HL-60 (cell line): ENCODE data around the gene MORC1.

Experiments used
- DNase-seq, 2 experiments: peaks; one replicate each; pipeline ENCODE4 v3.0.0-alpha.2; 2010 to 2020; ENCODE audit warnings: low read depth in 1 of 2, low spot score in 1 of 2
- H3K27ac ChIP-seq: fragments of 250-450 bp; sonication (Bioruptor Pico); replicated peaks from 2 replicates; pipeline ENCODE4 v1.5.1; 2020; ENCODE audit warnings: mild to moderate bottlenecking, moderate library complexity
- H3K27me3 ChIP-seq: fragments of 250-450 bp; sonication (Bioruptor Pico); 2 replicates; pipeline ENCODE4 v1.5.1; 2021; ENCODE audit warnings: mild to moderate bottlenecking, moderate library complexity; ENCODE audit not compliant: insufficient read depth, poor library complexity, severe bottlenecking
- H3K4me3 ChIP-seq: replicated peaks from 2 replicates; pipeline ENCODE4 v1.5.1; 2011; ENCODE audit warnings: mild to moderate bottlenecking, control low read depth, low read length; ENCODE audit not compliant: insufficient read depth
- GABPA ChIP-seq: IDR thresholded peaks from 2 replicates; pipeline ENCODE4 v1.6.1; 2012; ENCODE audit warnings: low read depth
- POLR2AphosphoS5 ChIP-seq: IDR thresholded peaks from 2 replicates; pipeline ENCODE4 v1.6.1; 2012; ENCODE audit warnings: low read depth
- SPI1 ChIP-seq: IDR thresholded peaks from 2 replicates; pipeline ENCODE4 v1.6.1; 2012; ENCODE audit warnings: low read depth, mild to moderate bottlenecking, borderline replicate concordance
- TF ChIP-seq, protein P1 (sequence below): IDR thresholded peaks from one replicate; pipeline ENCODE4 v1.5.1; 2011; ENCODE audit warnings: low read length, control low read depth, inconsistent platforms; ENCODE audit not compliant: insufficient read depth
- TF ChIP-seq, protein P2 (sequence below): IDR thresholded peaks from 2 replicates; pipeline ENCODE4 v1.6.1; 2012; ENCODE audit warnings: low read depth; ENCODE audit not compliant: insufficient replicate concordance

Gene MORC1

DNA sequence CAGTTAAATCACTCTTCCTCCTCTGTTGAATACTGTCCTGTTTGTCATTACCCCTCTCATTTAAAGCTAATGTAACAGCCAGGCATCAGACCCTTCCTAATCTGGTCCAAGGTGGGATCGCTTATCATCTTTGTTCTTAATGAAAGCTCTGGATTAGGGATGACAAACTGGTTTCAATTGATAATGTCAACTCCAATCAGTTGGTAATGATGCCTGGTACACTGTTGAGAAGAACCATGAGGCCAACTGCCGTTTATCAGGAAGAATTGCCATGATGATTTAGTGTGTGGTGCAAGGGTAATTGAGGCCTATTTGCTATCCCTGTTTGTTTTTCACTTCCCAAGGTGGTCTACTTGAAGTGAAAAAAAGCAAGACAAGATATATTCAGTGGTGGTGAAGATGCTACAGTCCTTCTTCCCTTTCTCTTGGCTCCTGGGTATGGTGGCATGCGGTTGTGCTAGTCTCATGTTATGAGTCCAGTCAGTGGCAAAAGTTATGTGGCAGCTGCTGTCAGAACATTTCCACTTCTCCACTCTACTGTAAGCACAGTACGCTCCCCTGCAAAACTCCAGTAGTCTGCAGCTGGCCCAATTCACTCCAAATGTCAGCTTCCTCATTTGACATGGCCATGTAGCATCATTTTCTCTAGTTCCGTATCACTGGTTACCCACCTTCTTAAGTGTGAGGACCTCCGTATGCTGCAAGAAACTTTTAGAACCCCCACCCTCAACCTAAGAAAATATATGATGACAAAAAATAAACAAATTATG is 72.5 kb downstream of the MORC1 start:
- TF ChIP-seq, protein P1, sequence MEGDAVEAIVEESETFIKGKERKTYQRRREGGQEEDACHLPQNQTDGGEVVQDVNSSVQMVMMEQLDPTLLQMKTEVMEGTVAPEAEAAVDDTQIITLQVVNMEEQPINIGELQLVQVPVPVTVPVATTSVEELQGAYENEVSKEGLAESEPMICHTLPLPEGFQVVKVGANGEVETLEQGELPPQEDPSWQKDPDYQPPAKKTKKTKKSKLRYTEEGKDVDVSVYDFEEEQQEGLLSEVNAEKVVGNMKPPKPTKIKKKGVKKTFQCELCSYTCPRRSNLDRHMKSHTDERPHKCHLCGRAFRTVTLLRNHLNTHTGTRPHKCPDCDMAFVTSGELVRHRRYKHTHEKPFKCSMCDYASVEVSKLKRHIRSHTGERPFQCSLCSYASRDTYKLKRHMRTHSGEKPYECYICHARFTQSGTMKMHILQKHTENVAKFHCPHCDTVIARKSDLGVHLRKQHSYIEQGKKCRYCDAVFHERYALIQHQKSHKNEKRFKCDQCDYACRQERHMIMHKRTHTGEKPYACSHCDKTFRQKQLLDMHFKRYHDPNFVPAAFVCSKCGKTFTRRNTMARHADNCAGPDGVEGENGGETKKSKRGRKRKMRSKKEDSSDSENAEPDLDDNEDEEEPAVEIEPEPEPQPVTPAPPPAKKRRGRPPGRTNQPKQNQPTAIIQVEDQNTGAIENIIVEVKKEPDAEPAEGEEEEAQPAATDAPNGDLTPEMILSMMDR, result no peak
- TF ChIP-seq POLR2AphosphoS5 (no peak), SPI1 (no peak)
- TF ChIP-seq, protein P2, sequence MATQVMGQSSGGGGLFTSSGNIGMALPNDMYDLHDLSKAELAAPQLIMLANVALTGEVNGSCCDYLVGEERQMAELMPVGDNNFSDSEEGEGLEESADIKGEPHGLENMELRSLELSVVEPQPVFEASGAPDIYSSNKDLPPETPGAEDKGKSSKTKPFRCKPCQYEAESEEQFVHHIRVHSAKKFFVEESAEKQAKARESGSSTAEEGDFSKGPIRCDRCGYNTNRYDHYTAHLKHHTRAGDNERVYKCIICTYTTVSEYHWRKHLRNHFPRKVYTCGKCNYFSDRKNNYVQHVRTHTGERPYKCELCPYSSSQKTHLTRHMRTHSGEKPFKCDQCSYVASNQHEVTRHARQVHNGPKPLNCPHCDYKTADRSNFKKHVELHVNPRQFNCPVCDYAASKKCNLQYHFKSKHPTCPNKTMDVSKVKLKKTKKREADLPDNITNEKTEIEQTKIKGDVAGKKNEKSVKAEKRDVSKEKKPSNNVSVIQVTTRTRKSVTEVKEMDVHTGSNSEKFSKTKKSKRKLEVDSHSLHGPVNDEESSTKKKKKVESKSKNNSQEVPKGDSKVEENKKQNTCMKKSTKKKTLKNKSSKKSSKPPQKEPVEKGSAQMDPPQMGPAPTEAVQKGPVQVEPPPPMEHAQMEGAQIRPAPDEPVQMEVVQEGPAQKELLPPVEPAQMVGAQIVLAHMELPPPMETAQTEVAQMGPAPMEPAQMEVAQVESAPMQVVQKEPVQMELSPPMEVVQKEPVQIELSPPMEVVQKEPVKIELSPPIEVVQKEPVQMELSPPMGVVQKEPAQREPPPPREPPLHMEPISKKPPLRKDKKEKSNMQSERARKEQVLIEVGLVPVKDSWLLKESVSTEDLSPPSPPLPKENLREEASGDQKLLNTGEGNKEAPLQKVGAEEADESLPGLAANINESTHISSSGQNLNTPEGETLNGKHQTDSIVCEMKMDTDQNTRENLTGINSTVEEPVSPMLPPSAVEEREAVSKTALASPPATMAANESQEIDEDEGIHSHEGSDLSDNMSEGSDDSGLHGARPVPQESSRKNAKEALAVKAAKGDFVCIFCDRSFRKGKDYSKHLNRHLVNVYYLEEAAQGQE, result no peak
- Histone ChIP-seq H3K27me3 (no peaks in the 10 kb centered on the region), H3K4me3 (no peak overlapping the region), H3K27ac (no peak overlapping the region)
- DNase-seq, result peak in 1 of 2 experiments; percentile 5

DNA sequence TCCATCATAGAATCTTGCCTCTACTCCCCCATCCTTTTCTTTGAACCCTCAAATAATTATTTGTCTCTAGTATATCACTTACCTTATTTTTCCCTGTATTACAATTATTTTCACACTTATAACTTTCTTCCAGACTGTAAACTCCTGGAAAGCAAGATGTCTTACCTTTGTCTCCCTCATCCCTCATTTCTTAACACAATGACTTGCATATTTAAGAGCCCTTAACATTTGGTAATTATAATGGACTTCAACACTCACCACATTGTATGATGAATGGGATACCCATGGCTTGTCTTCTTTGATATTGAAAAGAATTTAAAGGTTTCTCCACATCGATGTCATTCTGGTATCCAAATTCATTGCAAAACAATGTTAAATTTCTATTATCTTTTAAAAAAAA is 82.9 kb downstream of the MORC1 start:
- TF ChIP-seq POLR2AphosphoS5, result no peak
- Histone ChIP-seq H3K27me3 (no peaks in the 10 kb centered on the region), H3K4me3 (no peak overlapping the region), H3K27ac (no peak overlapping the region)
- no peak for DNase-seq

DNA sequence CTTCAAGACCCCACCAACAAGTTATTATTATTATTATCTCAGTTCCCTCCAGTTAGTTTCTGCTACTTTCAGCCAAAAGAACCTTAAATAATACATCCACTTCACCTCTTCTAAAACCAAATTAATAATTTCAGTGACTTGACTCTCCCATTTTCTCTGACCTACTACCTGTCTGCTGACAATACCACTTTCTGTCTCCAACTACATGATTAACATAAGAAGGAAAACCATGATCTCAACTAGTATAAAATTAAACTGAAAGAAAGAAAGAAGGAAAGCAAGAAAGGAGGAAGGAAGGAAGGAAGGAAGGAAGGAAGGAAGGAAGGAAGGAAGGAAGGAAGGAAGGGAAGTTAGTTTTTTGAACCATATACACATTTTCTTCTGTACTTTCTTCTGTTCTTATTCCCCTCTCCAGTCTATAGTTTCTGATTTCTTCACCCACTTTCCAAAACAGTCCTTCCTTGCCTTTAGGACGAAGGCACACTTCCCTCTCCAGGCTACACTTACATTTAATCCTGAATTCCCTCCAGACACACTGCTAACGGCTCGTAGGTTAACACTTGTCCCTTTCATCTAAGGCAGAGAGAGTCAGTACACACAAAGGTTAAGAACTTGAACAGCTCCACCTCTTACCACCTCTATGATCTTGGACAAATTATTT is 84.8 kb downstream of the MORC1 start:
- Histone ChIP-seq H3K27me3 (no peaks in the 10 kb centered on the region), H3K27ac (no peak overlapping the region), H3K4me3 (no peak overlapping the region)
- no peak for DNase-seq
- TF ChIP-seq GABPA (no peak), POLR2AphosphoS5 (no peak), SPI1 (no peak)
- TF ChIP-seq, protein P1, result no peak
- TF ChIP-seq, protein P2, result no peak

DNA sequence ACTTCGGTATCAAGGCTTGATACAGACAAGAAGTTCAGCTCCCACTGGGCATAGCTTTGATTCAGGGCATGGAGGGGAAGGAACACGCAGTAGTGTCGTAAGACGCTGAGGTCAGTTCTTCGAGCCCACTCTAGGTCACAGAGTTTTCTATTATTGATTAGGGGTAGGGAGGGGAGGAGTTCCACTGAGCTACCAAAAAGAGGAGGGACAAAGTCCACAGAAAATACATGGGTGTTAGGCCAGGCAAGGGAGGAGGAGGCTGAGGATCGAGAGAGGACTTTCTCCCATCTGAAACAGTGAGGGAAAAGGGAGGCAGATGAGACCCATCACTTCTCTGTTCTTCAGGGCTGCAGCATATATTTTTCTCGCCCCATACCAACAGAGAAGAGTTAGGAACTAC is 89.2 kb downstream of the MORC1 start:
- no peak for DNase-seq

More for the DNA sequence above, 89.2 kb downstream of the MORC1 start:
- Histone ChIP-seq H3K4me3 (no peak overlapping the region), H3K27ac (no peak overlapping the region), H3K27me3 (no peaks in the 10 kb centered on the region)
- no peak for TF ChIP-seq SPI1
- TF ChIP-seq POLR2AphosphoS5, result no peak
- no peak for TF ChIP-seq GABPA
- TF ChIP-seq, protein P2, result no peak
- TF ChIP-seq, protein P1, result no peak
